Forelimb muscle (tissue), 1 donor: ENCODE data around the gene STRA8. TPM values are rescaled to one million over a fixed set of nuclear protein-coding genes. Genes with fewer than 3 reads are reported as not detected.
"Not testable (repeated sequence)": the region's sequence is repeated elsewhere in the genome, so short reads cannot be mapped to it uniquely, and the experiment has no call there.

ENCODE experiments used
- DNase-seq: peaks from one replicate; pipeline ENCODE4 v3.0.0-alpha.2; 2013; ENCODE audit warnings: low read depth
- polyA plus RNA-seq: library from polyadenylated mRNA; unstranded; fragments of 120-200 nt; gene quantifications from one replicate; pipeline ENCODE4 v1.2.1, GENCODE V29; 2013; ENCODE audit not compliant: insufficient read length

The STRA8 gene
- polyA plus RNA-seq, 1 donor = not detected

DNA sequence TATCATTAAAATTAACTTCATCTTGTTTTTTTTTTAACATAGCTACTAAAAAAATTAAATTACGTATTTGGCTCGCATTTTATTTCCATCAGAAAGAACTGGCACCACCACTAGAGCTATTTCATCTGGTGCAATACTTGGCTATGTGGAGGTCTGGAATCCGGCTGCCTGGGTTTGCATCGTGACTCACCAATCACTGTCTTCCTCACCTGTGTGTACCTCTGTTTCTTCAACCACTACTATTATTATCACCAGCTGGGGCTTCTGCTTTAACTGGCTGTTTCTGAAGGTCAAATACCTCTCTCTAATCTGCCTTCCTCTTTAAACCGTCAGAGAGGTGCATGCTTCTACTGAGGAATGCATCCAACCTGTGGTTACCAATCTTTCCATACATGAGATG is 28.8 kb upstream of the STRA8 start:
- no peak for DNase-seq

DNA sequence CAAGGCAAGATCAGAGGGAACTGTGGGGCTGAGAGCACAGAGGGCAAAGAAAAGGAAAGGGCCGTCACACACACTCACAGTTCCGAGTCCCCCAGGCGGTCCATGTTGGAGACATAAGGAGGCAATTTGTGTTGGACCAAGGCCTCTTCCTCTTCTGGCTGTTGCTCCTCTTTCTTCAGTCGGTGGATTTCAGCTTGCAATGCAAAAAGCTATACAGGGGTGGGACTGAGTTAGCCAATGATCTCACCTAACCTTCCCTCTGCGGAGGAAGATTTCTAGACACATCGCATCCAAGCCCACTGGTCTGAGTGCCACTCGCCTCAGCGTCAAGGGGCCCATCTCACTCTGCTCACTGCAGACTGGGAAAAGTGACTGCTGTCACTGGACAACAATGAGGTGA is 27.8 kb upstream of the STRA8 start:
- DNase-seq = no peak

DNA sequence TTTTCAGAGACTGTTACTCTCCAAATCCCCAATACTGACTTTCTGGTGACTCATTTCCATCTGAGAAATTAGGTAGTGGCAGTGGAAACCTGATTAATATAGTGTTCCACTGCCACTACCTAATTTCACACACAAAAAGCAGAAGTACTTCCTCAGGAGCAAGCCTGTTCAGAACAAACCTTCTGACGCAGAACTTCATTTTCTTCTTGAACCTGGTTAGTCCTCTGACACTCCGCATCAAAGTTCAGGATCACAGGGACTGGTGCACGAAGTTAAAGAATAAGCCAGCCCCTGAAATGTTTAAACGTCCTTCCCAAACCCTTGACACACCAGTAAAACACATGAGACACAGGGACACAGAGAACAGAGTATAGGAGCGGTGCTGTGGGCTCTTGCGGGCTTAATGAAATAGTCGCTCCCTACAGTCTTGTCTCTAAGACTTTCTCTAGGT is 26.7 kb upstream of the STRA8 start:
- DNase-seq = no peak

- DNase-seq = no peak
Observed at GRCh38 chr7:135207406-135208101, 26.1 kb upstream of the STRA8 start.

- DNase-seq = no peak
Observed at GRCh38 chr7:135208102-135208793, 25.4 kb upstream of the STRA8 start.

DNA sequence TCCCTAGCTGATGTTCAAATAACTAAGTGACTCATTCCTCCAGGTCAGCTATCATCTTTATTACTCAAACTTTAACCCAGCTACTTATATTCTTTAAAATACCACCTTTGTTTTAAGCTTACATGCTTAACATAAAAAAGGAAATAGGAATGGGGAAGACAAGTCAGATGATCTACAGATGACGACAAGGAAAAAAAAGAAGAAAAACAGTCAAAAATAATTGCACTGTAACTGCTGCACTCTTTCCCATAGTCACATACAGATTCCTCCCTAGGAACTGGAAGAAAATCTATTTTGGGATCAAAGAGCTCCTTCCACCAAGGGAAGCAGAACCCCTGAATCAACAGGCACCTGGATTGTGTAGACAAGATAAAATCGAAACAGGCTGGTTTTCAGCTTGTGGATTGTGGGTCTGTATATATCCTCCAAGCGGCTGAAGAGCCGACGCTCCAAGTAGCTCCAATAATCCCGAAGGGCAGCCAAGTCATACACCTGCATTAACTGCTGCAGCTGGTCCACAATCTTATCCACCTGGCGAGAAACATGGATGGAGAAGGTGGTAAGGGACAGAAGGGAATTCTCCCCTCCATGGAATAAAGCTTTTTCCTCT is 24.3 kb upstream of the STRA8 start:
- DNase-seq = no peak

- DNase-seq = no peak
Observed at GRCh38 chr7:135210888-135211178, 22.8 kb upstream of the STRA8 start.

- DNase-seq = peak; percentile 71
Observed at GRCh38 chr7:135211179-135211945, 22.3 kb upstream of the STRA8 start, which contains the start of gene WDR91. WDR91 (minus strand) TSS chr7:135211526; CDS start chr7:135211502, 24 bp downstream.

DNA sequence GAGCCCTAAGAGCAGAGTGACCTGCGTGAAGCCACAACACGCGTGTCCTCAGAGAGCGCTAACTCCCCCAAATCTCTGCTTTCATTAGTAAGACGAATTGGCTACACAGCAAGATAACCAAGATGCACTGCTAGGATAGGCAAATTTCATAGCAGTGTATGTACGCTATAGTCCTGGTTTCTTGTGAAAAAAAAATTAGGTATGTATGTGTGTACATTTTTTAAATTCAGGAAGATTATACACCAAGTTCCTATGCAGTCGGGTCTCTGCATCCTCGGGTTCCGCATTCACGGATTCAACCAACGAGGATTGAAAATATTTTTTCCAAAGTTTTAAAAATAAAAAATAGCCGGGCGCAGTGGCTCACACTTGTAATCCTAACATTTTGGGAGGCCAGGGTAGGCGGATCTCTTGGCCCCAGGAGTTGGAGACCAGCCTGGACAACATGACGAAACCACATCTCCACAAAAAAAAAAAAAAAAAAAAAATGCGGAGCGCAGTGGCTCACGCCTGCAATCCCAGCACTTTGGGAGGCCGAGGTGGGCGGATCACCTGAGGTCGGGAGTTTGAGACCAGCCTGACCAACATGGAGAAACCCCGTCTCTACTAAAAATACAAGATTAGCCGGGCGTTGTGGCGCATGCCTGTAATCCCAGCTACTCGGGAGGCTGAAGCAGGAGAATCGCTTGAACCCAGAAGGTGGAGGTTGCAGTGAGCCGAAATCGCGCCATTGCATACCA is 21.5 kb upstream of the STRA8 start:
- peak; percentile 56 for DNase-seq

DNA sequence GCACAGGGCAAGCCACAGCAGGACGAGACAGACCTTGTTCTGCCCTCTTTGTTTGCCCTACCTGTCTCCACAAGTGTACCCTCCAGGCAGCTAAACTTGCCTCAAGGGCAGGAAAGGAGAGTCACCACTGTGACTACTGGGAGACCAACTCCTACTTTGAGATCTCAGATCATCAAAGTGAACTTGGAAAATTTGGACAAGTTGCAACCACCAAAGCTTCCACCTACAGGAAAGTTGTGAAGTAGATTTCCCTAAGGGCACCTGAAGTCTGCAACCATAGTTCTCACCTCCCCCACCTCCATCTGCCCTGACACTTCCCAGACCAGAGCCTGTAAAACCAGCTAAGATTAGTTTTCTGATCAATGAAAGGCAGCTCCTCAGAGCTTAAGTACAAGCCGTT is 19.8 kb upstream of the STRA8 start:
- DNase-seq = no peak

DNA sequence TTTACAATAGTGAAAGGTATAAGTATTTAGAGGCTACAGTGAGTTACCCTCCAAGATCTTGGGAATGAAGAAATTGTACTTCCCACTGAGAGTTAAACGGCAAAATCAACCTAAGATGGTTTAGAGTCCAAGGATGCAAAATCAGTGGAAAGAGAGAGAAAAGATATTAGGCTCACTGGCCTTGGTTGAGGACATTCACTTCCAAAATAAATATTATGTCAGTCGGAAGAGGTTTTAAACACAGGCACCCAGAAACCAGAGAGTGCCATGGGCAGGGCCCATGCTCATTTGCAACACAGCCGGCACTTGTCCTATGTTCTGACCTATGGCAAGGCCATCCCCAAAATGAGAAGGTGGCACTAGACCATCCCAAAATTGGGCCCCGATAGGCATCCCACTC is 18.5 kb upstream of the STRA8 start:
- no peak for DNase-seq

DNA sequence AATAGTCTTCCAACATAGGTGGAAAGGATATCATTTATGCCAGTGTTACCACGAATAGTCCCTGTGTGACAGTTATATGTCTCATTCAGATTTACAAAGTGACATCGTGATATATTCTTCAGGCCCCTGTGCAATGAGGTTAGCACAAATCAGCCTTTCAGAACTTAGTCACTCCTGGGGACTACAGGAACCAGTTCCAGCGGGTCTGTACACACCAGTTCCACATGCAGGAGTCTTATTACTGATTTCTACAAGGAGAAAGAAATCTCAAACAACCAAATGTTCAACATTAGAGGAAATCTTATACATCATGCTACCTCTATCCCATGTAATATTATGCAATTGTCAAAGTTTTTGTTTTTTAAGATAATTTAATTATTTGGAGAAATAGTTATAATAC is 17.9 kb upstream of the STRA8 start:
- no peak for DNase-seq

DNA sequence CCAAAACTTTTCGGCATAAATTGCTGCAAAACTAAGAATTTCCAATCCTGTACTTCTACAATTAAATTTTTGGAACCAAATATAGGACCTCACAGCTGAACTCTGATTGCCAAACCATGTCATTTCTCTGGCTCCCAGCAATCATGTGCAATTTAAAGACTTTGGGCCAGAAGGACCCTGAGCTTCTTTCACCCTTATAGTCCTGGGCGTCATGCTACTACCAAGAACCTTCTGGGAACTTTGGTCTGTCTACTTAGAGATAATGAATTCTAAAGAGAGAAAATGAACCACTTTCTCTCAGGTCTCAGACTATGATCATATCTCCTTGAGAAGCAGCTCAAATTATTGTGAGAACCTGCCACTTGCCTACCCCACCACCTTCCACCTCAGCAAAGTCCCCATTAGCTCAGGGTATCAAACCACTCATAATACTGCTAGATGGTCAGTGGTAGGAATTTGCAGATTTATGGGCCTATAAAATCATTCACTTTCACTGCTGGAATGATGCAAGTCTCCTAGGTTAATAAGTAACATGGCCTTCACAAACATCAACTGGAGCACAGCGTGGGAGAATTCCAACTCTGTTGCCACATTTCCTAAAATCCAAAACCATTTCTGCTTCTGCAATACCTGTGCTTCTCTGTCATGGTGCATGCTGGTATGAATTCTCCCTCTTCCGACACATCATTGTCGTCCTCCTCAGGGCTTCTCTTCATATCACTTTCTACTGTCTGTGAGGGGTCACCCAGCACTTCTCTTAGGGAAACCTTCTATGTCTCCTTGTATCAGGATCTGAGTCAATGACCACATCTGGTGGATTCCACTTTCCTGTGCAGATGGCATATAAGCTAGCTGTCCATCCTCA is 15.8 kb upstream of the STRA8 start:
- no peak for DNase-seq

DNA sequence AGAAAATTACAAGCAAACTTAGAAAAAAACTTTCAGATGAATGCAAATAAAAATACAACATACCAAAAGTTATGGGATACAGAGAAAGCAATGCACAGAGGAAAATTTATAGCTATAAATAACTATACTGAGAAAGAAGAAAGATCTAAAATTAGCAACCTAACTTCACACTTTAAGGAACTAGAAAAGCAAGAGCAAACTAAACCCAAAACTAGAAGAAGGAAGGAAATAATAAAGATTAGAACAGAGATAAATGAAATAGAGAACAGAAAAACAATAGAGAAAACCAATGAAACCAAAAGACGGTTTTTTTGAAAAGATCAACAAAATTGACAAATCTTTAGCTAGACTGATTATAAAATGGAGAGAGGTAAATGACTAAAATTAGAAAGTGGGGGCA is 9.6 kb upstream of the STRA8 start:
- DNase-seq = no peak

- no peak for DNase-seq
Observed at GRCh38 chr7:135231686-135232085, 2.0 kb upstream of the STRA8 start.

DNA sequence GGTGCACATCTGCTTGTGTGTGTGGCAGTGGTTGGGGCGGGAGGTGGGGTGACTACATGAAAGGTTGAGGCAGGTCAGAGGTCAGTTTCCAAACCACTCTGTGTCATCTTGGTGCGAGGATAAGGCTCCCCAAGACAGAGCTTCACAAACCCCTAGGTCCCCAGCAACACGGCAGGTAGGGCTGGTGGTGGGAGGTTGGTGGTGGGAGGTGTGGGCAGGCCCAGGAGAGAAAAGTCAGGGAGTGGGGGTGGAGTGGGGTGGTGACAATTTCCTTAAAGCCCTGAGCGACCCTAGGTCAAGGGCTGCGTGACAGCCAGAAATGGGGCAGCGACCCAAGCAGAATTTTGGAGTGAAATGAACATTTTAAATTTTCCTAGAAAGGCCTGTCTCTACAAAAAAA is 1.6 kb upstream of the STRA8 start:
- no peak for DNase-seq

- DNase-seq = no peak
Observed at GRCh38 chr7:135232720-135233119, 918 bp upstream of the STRA8 start.

DNA sequence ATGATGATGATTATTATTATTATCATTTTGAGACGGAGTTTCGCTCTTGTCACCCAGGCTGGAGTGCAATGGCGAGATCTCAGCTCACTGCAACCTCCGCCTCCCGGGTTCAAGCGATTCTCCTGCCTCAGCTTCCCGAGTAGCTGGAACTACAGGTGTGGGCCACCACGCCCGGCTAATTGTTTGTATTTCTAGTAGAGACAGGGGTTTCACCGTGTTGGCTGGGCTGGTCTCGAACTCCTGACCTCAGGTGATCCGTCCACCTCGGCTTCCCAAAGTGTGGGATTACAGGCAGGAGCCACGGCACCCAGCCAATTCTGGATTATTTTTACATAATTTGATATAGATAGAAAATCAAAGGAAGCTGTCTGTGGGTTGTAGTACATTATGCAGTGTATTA is 457 bp downstream of the STRA8 start:
- not testable (repeated sequence) for DNase-seq

- no peak for DNase-seq
Observed at GRCh38 chr7:135234727-135235126, 1.1 kb downstream of the STRA8 start.

GRCh38 chr7:135235841-135236240 is 2.2 kb downstream of the STRA8 start:
- no peak for DNase-seq

DNA sequence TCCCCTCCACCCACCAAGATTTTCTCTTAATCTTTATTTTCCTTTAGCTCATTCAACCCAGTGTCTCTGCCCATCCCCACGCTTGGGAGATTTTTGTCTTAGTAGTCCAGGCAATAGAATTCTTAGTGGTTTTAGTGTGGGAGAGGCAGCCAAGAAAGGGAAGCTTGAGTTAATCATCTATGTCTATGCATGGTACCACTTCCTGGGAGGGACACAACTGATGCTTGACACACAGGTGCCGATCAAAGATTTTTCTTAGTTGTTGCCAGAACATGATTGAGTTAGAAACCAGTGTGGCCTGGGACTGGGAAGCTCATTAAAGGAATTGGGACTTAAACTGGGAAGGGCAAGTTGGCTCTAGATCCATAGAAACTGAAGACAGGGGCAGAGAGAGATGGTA is 3.1 kb downstream of the STRA8 start:
- DNase-seq = no peak
